ENCODE measurements around the gene FEM1B. TPM values are rescaled to one million over a fixed set of nuclear protein-coding genes. Genes with fewer than 3 reads are reported as not detected.

The FEM1B gene
- 47.7 and 61.7 TPM in 2 replicates for total RNA-seq

GRCh38 chr15:68277603-68278344 lies at the start of gene FEM1B:
Gene FEM1B, plus strand, starts transcription at chr15:68277745. Its CDS starts 673 bp downstream, at chr15:68278418.
- no peak for TF ChIP-seq CTCF (IDR thresholded peaks at IDR 0.05; ENCODE audit: insufficient read depth, low read depth, low read length)
- DNase-seq (ENCODE audit: low read depth) = peak; percentile 95
- peak within 1 kb of the TSS; percentile 92 for H3K4me3 ChIP-seq (ENCODE audit: low read depth, low read length)

- TF ChIP-seq CTCF (IDR thresholded peaks at IDR 0.05; ENCODE audit: insufficient read depth, low read depth, low read length) = no peak
Measured at GRCh38 chr15:68228143-68228970, 49.2 kb upstream of the FEM1B start.

GRCh38 chr15:68228971-68229385 lies 48.6 kb upstream of the FEM1B start:
- H3K4me3 ChIP-seq (ENCODE audit: low read depth, low read length) = peak overlapping the region; percentile 81
- TF ChIP-seq CTCF (IDR thresholded peaks at IDR 0.05; ENCODE audit: insufficient read depth, low read depth, low read length) = no peak
- DNase-seq (ENCODE audit: low read depth) = peak; percentile 5

More at GRCh38 chr15:68228143-68228970, 49.2 kb upstream of the FEM1B start:
- DNase-seq (ENCODE audit: low read depth) = peak; percentile 14
- peak overlapping the region; percentile 81 for H3K4me3 ChIP-seq (ENCODE audit: low read depth, low read length)

- no peak for TF ChIP-seq CTCF (IDR thresholded peaks at IDR 0.05; ENCODE audit: insufficient read depth, low read depth, low read length)
- DNase-seq (ENCODE audit: low read depth) = peak; percentile 84
- H3K4me3 ChIP-seq (ENCODE audit: low read depth, low read length) = peak within 1 kb of the TSS; percentile 81
Measured at GRCh38 chr15:68229386-68230156, 48.0 kb upstream of the FEM1B start, which contains the start of gene CLN6. Gene CLN6, minus strand, starts transcription at chr15:68229728. Its CDS starts 144 bp downstream, at chr15:68229584.

GRCh38 chr15:68230157-68231100 lies 47.1 kb upstream of the FEM1B start:
- no peak for TF ChIP-seq CTCF (IDR thresholded peaks at IDR 0.05; ENCODE audit: insufficient read depth, low read depth, low read length)
- no peak for DNase-seq (ENCODE audit: low read depth)

More at GRCh38 chr15:68230157-68231100, 47.1 kb upstream of the FEM1B start:
- peak overlapping the region; percentile 81 for H3K4me3 ChIP-seq (ENCODE audit: low read depth, low read length)
